ENCODE results near the gene RBM8A.

The RBM8A gene

GRCh38 chr1:145887631-145888030 lies 39.7 kb downstream of the RBM8A start:
- no peak overlapping the region for H3K4me3 ChIP-seq (ENCODE audit: low read length)
- no peaks in the 10 kb centered on the region for H3K9me3 ChIP-seq (ENCODE audit: control insufficient read depth, low read depth, low read length)
- no peak overlapping the region for H3K27ac ChIP-seq (ENCODE audit: low read length)
- no peak overlapping the region for H3K9ac ChIP-seq (ENCODE audit: low read length)
- peaks cover 13% of the 10 kb centered on the region for H3K4me1 ChIP-seq (ENCODE audit: control insufficient read depth, low read depth, low read length)
- H3K27me3 ChIP-seq (ENCODE audit: control insufficient read depth, insufficient read depth, low read length) = peaks cover 30% of the 10 kb centered on the region
- H3K36me3 ChIP-seq (ENCODE audit: control insufficient read depth, low read depth, low read length) = no peaks in the 10 kb centered on the region

- no peak overlapping the region for H3K27ac ChIP-seq (ENCODE audit: low read length)
- no peaks in the 10 kb centered on the region for H3K36me3 ChIP-seq (ENCODE audit: control insufficient read depth, low read depth, low read length)
- H3K4me3 ChIP-seq (ENCODE audit: low read length) = no peak overlapping the region
- no peaks in the 10 kb centered on the region for H3K9me3 ChIP-seq (ENCODE audit: control insufficient read depth, low read depth, low read length)
- peaks cover 30% of the 10 kb centered on the region for H3K27me3 ChIP-seq (ENCODE audit: control insufficient read depth, insufficient read depth, low read length)
- H3K9ac ChIP-seq (ENCODE audit: low read length) = no peak overlapping the region
- H3K4me1 ChIP-seq (ENCODE audit: control insufficient read depth, low read depth, low read length) = peaks cover 7% of the 10 kb centered on the region
Measured at GRCh38 chr1:145886816-145887215, 40.5 kb downstream of the RBM8A start.

GRCh38 chr1:145886390-145886789 lies 40.9 kb downstream of the RBM8A start:
- Histone ChIP-seq H3K9ac (ENCODE audit: low read length) (no peak overlapping the region), H3K9me3 (ENCODE audit: control insufficient read depth, low read depth, low read length) (no peaks in the 10 kb centered on the region), H3K27ac (ENCODE audit: low read length) (no peak overlapping the region), H3K36me3 (ENCODE audit: control insufficient read depth, low read depth, low read length) (no peaks in the 10 kb centered on the region), H3K4me1 (ENCODE audit: control insufficient read depth, low read depth, low read length) (peaks cover 7% of the 10 kb centered on the region), H3K4me3 (ENCODE audit: low read length) (peak overlapping the region; percentile 79), H3K27me3 (ENCODE audit: control insufficient read depth, insufficient read depth, low read length) (peaks cover 30% of the 10 kb centered on the region)

- Histone ChIP-seq H3K27ac (ENCODE audit: low read length) (no peak within 1 kb of the TSS), H3K4me1 (ENCODE audit: control insufficient read depth, low read depth, low read length) (peaks cover 7% of the 10 kb centered on the region), H3K27me3 (ENCODE audit: control insufficient read depth, insufficient read depth, low read length) (peaks cover 30% of the 10 kb centered on the region), H3K9me3 (ENCODE audit: control insufficient read depth, low read depth, low read length) (no peaks in the 10 kb centered on the region), H3K36me3 (ENCODE audit: control insufficient read depth, low read depth, low read length) (no peaks in the 10 kb centered on the region), H3K4me3 (ENCODE audit: low read length) (peak within 1 kb of the TSS; percentile 79), H3K9ac (ENCODE audit: low read length) (no peak within 1 kb of the TSS)
Measured at GRCh38 chr1:145885738-145886287, 41.5 kb downstream of the RBM8A start, which contains the start of gene ANKRD35. Gene ANKRD35, minus strand, starts transcription at chr1:145885866. Its CDS starts 108 bp downstream, at chr1:145885758.

GRCh38 chr1:145884675-145885074 lies 42.6 kb downstream of the RBM8A start:
- H3K4me3 ChIP-seq (ENCODE audit: low read length) = no peak overlapping the region
- no peaks in the 10 kb centered on the region for H3K9me3 ChIP-seq (ENCODE audit: control insufficient read depth, low read depth, low read length)
- no peak overlapping the region for H3K27ac ChIP-seq (ENCODE audit: low read length)
- no peak overlapping the region for H3K9ac ChIP-seq (ENCODE audit: low read length)
- peaks cover 9% of the 10 kb centered on the region for H3K4me1 ChIP-seq (ENCODE audit: control insufficient read depth, low read depth, low read length)
- H3K27me3 ChIP-seq (ENCODE audit: control insufficient read depth, insufficient read depth, low read length) = peaks cover 30% of the 10 kb centered on the region
- no peaks in the 10 kb centered on the region for H3K36me3 ChIP-seq (ENCODE audit: control insufficient read depth, low read depth, low read length)

- Histone ChIP-seq H3K9ac (ENCODE audit: low read length) (no peak overlapping the region), H3K27me3 (ENCODE audit: control insufficient read depth, insufficient read depth, low read length) (peaks cover 16% of the 10 kb centered on the region)
Measured at GRCh38 chr1:145879775-145880174, 47.5 kb downstream of the RBM8A start.

GRCh38 chr1:145878724-145879123 lies 48.6 kb downstream of the RBM8A start:
- no peak overlapping the region for H3K9ac ChIP-seq (ENCODE audit: low read length)
- peaks cover 7% of the 10 kb centered on the region for H3K4me1 ChIP-seq (ENCODE audit: control insufficient read depth, low read depth, low read length)
- no peak overlapping the region for H3K4me3 ChIP-seq (ENCODE audit: low read length)
- no peaks in the 10 kb centered on the region for H3K36me3 ChIP-seq (ENCODE audit: control insufficient read depth, low read depth, low read length)
- H3K27ac ChIP-seq (ENCODE audit: low read length) = no peak overlapping the region
- H3K9me3 ChIP-seq (ENCODE audit: control insufficient read depth, low read depth, low read length) = no peaks in the 10 kb centered on the region
- peaks cover 10% of the 10 kb centered on the region for H3K27me3 ChIP-seq (ENCODE audit: control insufficient read depth, insufficient read depth, low read length)

More at GRCh38 chr1:145879775-145880174, 47.5 kb downstream of the RBM8A start:
- no peaks in the 10 kb centered on the region for H3K9me3 ChIP-seq (ENCODE audit: control insufficient read depth, low read depth, low read length)
- no peak overlapping the region for H3K27ac ChIP-seq (ENCODE audit: low read length)
- peaks cover 7% of the 10 kb centered on the region for H3K4me1 ChIP-seq (ENCODE audit: control insufficient read depth, low read depth, low read length)
- no peaks in the 10 kb centered on the region for H3K36me3 ChIP-seq (ENCODE audit: control insufficient read depth, low read depth, low read length)
- H3K4me3 ChIP-seq (ENCODE audit: low read length) = no peak overlapping the region

- Histone ChIP-seq H3K9me3 (ENCODE audit: control insufficient read depth, low read depth, low read length) (no peaks in the 10 kb centered on the region), H3K36me3 (ENCODE audit: control insufficient read depth, low read depth, low read length) (no peaks in the 10 kb centered on the region), H3K27me3 (ENCODE audit: control insufficient read depth, insufficient read depth, low read length) (peaks cover 11% of the 10 kb centered on the region), H3K4me1 (ENCODE audit: control insufficient read depth, low read depth, low read length) (peaks cover 7% of the 10 kb centered on the region), H3K27ac (ENCODE audit: low read length) (no peak overlapping the region), H3K4me3 (ENCODE audit: low read length) (no peak overlapping the region), H3K9ac (ENCODE audit: low read length) (no peak overlapping the region)
Measured at GRCh38 chr1:145877923-145878486, 49.3 kb downstream of the RBM8A start.

- H3K27me3 ChIP-seq (ENCODE audit: control insufficient read depth, insufficient read depth, low read length) = peaks cover 30% of the 10 kb centered on the region
- no peak overlapping the region for H3K4me3 ChIP-seq (ENCODE audit: low read length)
Measured at GRCh38 chr1:145874646-145875045, 52.6 kb downstream of the RBM8A start.

GRCh38 chr1:145871994-145872924 lies 55.0 kb downstream of the RBM8A start:
- H3K9me3 ChIP-seq (ENCODE audit: control insufficient read depth, low read depth, low read length) = no peaks in the 10 kb centered on the region
- H3K4me3 ChIP-seq (ENCODE audit: low read length) = peak overlapping the region; percentile 61
- H3K27me3 ChIP-seq (ENCODE audit: control insufficient read depth, insufficient read depth, low read length) = peaks cover 30% of the 10 kb centered on the region
- H3K27ac ChIP-seq (ENCODE audit: low read length) = no peak overlapping the region
- H3K36me3 ChIP-seq (ENCODE audit: control insufficient read depth, low read depth, low read length) = no peaks in the 10 kb centered on the region
- H3K9ac ChIP-seq (ENCODE audit: low read length) = peak overlapping the region; percentile 52
- H3K4me1 ChIP-seq (ENCODE audit: control insufficient read depth, low read depth, low read length) = peaks cover 8% of the 10 kb centered on the region

More at GRCh38 chr1:145874646-145875045, 52.6 kb downstream of the RBM8A start:
- no peaks in the 10 kb centered on the region for H3K9me3 ChIP-seq (ENCODE audit: control insufficient read depth, low read depth, low read length)
- no peak overlapping the region for H3K27ac ChIP-seq (ENCODE audit: low read length)
- no peak overlapping the region for H3K9ac ChIP-seq (ENCODE audit: low read length)
- peaks cover 13% of the 10 kb centered on the region for H3K4me1 ChIP-seq (ENCODE audit: control insufficient read depth, low read depth, low read length)
- H3K36me3 ChIP-seq (ENCODE audit: control insufficient read depth, low read depth, low read length) = no peaks in the 10 kb centered on the region
